CD4-positive, alpha-beta T cell treated with Interleukin-15 for 1 hour (primary cell): ENCODE results near the gene FDXR.

Experiments
- DNase-seq: peaks from one replicate; pipeline ENCODE4 v3.0.0-alpha.2; 2020

The FDXR gene

DNA sequence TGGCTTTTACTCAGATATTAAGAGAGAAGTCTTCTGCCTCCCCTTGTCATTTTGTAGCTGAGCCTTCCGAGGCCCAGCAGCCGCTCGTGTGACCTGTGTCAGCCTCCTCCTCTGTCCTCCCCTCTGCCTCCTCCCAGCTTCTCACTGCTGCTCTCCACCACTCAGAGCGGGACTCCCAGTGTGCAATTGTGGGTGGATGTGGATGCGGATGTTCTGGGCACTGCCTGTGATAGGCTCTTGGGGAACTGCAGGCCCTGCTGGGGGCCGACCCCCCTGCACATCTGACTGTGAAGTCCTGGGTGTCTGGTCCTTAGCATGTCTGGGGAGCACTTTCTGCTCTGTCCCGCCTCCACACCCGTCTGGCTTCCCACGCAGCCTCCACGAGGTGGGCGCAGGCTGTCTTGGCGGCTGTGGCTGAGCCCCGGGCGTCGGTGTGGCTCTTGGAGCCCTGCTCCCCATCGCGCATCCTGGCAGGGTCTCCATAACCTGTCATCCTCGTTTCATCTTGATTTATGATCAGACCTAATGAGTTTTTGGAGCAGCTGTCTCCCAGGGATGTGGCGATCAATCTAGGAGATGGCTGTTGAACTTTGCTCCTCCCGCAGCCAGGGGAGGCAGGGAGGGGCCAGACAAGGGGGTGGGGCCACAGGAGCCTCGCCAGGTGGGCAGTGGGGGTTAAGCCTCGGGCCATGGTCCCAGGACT, 41.2 kb downstream of the FDXR start:
- DNase-seq, result no peak

DNA sequence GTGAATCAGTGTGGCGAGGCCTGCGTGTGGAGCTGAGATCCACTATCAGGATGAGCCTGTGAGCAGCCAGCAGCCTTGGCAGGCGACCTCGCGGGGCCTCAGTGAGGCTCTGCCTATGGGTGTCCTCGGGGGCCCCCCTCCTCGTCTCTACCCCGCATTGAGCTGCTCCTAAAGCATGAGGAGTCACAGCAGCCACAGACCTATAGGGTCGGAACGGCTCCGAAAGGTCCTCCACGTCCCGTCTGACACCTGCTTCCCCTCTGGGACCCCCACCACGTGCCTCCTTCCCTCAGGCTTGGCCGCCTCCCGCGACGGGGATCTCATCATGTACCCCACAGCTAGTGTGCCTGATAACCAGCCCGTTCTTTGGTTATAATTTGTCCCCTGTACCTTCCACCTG, 41.9 kb downstream of the FDXR start:
- DNase-seq, result no peak

- no peak for DNase-seq
These were observed 45.0 kb downstream of the FDXR start for GRCh38 chr17:74827800-74828199.

DNA sequence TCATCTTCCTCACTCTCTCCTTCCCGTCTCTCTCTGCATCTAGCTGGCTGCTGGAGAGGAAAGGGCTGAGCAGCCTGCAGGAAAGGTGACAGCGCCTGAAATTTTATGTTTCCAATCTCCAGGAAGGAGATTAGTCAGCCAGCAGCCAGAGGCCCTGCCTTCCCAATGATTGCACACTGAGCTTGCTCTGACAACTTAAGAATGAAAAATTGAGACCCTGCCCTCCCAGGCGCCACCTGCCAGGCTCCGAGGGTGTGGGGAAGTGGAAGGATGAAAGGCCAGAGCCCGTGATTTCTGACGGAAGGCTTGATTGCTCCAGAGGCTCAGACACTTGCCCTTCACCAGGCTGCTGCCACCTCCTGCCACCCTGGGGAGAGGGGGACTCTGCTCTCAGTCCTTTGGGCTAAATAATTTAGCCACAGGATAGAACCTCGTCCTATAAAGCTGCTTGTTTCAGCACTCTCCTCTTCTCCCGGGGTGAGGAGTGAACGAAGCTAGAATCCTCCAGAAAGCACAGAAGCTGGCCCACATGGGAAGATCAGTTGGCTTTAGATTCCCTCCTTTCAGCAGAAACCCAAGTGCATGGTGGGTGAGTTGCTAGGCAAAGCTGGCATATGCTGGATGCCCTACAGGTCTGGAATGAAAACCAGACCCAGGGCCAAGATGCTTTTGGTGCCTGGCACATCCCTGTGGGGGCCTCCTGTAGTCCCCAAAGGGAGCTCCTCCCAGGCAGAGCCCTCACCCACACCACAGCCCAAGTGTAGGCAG, 46.7 kb downstream of the FDXR start:
- no peak for DNase-seq

GRCh38 chr17:74824961-74825627, 47.7 kb downstream of the FDXR start:
- no peak for DNase-seq

DNA sequence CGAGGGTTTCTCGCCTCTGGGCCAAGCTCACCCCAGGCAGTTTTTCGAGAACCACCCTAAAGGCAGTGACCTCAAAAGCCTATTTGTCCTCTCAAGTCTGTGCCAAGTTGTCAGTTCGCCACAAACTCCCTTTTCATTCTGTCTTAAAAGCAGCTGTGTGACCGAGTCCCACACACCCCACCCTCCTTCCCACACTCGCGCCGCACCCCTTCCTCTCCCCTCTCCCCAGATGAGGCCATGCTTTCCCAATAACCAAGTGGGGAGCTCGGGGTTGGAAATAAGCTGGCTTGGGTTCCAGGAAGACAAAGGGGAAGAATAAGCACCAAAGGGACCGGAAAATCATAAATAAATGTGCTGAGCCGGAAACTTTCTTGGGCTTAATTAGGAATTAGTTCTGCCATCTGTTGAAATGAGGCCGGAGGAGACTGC, 49.8 kb downstream of the FDXR start:
- no peak for DNase-seq

- DNase-seq, result no peak
These were observed 50.4 kb downstream of the FDXR start for GRCh38 chr17:74822335-74822938.

- no peak for DNase-seq
These were observed 51.0 kb downstream of the FDXR start for GRCh38 chr17:74821655-74822334.

DNA sequence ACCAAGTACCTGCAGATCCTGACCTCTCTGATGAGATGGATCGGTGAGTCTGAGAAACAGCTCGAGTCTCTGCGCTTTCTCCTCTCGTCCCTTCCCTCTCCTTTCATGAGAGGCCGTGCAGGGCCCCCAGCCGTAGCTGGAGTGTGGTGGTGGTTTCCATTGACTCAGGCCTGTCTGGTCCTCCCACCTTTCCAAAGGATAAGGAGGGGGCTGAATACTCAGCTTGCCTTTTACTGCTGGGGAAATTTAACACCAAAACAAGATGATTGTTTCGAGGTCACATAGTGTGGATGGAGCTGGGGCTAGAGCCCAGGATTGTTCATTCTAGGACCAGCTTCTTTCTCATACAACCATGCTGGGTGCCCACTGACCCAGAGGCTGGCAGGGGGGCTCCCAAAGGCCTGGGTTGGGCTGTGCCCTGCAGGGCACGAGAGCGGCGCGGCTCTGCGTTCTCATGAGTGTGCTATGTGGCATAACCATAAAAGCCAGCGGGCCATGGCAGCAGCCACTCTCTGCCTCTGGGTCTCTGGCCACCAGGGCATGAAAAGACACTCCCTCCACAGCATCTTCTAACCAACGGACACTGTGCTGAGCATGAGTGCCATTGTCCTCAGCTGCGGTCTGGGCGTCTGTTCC, 52.9 kb downstream of the FDXR start:
- no peak for DNase-seq

DNA sequence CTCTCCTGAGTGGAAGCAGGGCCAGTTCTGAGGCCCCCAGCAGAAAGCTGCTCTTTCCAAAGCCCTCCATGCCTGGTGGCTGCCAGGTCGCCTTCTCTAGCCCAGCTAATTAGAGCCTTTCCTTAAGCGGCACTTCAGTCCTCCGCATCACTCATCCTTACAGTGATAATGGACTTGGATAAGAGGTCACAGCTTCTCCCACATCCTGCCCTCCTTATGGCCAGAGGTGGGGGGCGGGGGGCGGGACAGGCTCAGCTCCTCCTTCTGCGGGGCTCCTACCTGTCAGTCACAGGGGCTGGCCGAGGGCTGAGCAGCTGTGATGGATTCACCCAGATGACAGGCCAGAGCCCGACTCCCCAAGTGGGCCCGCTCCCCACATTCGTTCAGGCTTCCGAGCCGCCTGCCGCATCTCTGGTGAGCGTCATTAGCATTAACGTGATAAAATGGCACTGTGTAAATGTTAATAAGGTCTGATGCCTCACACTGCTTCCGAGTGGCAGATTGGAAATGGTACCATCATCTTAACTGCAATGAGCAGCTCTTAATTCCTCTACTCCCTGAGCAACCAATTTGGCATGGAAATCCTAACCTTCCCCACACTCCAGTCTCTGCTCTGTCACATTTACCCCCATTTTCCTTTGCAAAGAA, 54.4 kb downstream of the FDXR start:
- no peak for DNase-seq

GRCh38 chr17:74816905-74817620, 55.7 kb downstream of the FDXR start:
- no peak for DNase-seq

- DNase-seq, result no peak
These were observed 57.0 kb downstream of the FDXR start for GRCh38 chr17:74815550-74816370.

DNA sequence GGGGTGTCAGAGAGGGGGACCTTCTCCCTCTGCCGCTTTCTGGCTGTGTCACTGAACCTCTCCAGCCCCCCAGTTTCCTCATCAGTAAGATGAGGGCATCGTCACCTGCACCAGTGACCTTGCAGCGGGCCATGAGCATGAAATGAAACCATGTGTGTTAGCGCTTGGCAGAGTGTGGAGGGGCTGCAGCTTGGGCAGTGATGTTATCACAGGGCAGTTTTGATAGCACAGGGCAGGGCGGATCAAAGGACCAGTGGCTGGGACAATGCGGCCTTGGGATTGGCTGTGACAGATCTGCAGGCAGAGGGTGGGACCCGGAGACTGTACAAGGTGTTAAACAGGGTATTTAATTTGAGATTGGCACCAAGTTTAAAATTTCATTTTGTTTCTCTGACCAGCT, 57.7 kb downstream of the FDXR start:
- no peak for DNase-seq

GRCh38 chr17:74814453-74814852, 58.3 kb downstream of the FDXR start:
- DNase-seq, result no peak
